Kidney capillary endothelial cell (primary cell): ENCODE results near the gene ASTN2.

Source experiments
- DNase-seq: peaks from one replicate; pipeline ENCODE4 v3.0.0-alpha.2; 2018; ENCODE audit warnings: low spot score

The ASTN2 gene

DNA sequence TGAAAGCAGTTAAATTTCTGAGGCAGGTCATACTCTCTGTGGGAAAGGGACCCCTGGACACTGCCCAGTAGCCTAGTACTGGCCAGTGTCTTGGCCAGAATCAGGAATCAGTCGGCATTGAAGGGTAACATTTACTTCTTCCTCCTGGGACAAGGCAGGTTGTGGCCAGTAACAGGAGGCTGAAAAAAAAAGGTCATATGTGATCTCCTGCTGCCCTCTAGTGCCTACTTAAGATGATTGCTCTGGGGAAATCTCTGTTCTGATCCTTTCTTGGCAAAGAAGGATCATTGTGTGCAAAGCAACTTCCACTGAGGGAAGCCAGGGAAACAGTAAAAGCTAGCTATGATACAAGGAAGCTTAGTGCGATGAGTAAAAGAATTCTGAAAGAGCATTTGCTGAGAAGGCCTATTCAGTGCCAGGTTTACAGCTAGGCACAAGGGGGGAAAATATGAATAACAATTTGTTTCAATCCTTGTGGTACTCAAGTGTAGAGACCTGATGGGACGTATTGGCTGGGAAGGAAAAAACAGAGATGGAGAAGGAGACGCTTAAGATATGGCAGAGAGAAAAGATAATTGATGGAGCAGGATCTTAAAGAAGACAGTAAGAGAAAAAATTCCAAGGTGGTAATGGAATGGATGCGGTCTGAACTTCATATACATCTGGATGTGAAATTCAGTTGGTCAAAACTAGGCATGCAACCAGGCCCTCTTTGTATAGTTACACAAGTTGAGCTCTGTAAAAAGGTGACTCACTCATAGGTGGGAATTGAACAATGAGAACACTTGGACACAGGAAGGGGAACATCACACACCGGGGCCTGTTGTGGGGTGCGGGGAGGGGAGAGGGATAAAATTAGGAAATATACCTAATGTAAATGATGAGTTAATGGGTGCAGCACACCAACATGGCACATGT lies 753.6 kb downstream of the ASTN2 start:
- DNase-seq = peak; percentile 64

DNA sequence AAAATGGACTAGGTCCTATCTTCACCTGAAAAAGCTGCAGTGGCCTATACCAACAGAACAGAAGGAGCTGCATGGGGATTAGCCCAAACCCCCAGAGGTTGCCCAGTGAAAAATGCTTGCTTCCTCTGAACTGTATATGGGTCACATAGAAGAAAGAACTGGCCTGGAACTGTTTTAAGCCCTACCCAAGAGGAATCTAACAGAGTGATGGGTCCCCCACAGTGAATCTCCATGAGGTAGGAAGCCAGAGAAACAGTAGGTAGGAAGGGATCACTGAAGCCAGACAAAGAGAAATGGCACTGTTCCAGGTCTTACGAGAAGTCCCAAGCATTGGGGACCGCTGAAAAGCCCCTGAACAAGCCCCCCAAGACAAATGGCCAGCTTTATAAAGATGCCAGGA lies 756.6 kb downstream of the ASTN2 start:
- no peak for DNase-seq

DNA sequence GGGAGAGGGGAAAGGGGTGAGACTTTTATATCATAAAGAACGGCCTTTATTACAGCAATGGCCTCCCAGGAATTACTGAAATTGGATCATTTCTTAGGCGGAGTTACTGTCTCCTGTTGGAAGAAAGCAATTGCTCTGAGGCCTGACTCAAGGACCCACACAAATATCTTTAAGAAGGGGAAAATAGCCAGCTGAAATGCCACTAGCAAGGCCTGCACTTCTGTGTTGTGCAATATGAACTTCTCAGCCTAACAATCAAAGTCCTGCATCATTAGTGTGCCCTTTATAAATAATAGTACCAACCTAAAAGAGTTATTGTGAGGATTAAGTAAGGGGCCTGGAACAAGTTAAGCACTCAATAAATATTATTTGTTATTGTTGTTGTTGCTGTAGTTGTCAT lies 757.9 kb downstream of the ASTN2 start:
- no peak for DNase-seq

DNA sequence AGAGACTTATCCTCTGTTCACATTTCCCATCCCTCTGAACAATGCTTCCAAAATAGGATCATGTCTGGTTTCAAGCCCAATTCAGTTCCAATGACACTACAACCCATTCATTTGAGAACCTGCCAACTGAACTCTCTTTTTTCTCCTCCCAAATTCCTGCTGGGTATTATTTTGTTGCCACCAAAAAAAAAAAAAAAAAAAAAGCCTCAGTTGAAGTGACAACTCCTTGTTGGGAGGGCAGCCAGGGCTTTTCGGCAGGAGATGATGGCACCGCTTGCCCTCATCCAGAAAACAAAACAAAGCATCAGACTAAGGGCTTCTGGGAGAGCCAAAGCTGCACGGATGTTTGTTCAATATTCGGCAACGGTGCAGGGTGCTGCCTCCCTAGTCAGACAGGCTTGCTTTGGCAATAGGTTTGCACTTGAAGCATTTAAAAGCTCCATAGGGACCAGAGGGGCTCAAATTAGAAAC lies 758.3 kb downstream of the ASTN2 start:
- no peak for DNase-seq

DNA sequence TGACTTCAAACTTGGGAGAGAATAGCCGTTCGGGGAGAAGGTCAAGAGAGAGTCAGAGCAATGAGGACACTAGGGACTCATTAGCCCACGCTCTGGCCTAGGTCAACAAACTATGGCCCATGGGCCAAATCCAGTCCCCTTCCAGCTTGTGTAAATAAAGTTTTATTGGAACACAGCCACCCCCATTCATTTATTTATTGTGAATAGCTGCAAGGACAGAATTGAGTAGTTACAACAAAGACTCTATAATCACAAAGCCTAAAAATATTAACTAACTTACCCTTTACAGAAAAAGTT lies 760.9 kb downstream of the ASTN2 start:
- no peak for DNase-seq

DNA sequence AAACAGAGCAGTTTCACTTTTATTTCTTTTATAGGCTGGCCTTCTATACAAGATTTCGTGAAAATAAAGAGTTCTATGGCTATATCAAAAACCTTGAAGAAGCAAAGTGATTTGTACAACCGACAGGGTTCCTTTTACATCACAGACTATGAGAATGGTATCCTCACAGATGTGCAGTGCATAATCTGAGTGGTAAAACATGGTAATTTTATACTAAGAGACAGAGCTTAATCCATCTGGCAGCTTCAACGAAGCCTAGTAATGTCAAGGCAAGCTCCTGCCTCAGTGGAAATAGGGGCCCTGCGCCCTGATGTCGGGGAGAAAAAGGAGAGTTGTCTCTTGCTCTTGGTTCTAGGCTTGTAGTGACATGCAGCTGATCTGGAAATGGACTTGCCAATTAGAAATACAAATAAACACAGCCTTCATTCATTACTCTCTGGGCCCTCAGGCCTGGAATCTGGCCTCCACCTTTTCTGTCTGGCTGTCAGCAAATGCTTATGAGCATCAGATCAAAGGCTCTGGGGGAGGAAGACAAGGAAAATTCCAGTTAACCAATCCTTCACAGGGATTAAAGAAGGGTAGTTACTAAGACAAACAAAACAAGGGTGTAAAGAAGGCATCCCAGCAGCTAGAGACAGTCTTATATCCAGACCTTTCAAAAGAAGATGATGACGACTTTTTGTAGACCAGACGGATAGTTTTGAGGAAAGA lies 761.4 kb downstream of the ASTN2 start:
- no peak for DNase-seq

DNA sequence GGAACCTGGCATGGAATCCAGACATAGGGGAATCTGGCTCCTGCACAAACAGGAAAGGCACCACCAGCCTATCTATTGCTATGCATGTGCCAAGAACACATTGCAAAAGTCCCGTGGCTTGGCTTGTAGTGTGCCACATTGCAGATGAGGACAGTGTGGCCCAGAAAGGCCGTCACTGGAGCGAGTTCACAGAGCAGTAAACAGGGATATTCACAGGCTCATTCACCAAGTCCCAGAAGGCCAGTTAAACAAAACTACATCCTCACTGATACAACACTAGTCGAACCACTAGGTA lies 767.4 kb downstream of the ASTN2 start:
- no peak for DNase-seq

DNA sequence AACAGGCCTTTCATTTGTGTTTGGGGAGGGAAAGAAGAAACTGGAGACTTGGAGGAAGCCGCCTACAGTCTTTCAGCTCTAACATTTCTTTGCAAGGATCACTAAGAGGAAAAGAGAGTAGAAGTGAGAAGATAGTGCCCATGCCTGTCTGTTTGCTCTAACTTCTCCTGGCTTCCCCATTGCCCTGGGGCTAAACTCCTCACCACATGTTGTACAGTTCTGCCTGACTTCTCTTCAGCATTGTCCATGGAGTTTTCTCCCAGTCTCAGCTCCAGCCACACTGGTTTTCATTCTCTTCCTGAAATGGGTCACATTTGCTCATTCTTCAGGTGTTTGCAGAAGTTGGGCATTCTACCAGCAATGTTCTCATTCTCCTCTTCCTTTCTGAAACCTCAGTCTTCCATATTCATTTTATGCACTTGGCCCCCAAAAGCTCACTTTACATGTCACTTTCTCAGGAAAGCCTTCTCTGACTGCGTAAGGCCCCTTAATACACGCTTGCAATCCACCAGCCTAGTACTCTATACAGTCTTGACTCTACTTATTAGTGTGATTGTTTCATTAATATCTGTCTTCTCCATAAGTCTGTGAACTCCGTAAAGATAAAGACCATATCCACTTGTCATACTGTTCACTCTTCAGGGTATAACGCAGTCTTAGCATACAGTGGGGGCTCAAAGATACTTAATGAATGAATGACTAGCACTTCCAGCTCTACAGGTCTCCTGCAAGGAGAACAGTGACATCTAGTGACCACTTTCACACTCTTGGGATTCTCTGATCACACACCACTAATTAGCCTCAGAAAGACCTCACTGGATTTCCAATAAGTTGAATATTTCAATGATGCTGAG lies 768.0 kb downstream of the ASTN2 start:
- peak; percentile 34 for DNase-seq

DNA sequence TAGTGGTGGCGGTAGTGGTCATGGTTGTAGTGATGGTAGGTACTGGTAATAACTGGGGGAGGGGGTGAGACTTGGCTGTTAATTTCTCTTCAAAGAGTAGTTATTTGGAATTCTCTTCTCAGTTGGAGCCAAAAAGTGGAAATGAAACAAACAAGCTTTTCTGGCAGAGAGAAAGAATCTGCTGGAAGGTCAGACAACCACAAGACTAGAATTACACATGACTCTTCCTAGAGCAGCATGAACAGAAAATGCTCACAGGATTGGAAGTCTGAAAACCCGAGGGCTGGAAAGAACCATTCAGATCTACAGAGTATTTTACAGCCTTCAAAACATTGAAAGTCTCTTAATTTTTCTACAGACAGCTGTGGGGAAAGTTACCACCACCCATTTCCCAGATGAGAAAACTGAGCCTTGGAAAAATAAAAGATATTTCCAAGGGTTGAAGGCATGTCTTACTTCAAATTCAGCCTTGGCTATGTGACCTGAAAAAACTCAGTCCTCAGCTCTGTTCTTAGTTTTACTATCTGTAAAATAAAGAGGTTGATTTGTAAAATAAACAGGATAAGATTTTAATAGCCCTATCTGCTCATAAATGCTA lies 770.7 kb downstream of the ASTN2 start:
- DNase-seq = no peak

DNA sequence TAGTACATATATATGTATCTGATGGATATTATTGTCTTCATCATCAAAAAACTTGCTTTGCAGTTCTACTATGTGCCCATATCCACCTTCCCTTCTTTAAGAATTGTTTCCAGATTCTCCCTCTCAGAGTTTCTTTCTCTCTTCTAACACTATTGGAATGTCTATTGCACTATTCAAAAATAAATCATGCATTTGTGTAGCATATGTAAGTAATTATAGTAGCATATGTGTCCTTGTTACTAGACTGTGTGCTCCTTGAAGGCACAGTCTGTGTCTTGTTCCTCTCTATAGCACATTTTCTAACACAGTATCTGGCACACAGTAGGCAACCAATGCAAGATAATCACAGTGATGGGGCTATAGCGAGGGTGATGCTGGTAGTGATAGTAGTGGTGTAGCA lies 771.2 kb downstream of the ASTN2 start:
- no peak for DNase-seq

DNA sequence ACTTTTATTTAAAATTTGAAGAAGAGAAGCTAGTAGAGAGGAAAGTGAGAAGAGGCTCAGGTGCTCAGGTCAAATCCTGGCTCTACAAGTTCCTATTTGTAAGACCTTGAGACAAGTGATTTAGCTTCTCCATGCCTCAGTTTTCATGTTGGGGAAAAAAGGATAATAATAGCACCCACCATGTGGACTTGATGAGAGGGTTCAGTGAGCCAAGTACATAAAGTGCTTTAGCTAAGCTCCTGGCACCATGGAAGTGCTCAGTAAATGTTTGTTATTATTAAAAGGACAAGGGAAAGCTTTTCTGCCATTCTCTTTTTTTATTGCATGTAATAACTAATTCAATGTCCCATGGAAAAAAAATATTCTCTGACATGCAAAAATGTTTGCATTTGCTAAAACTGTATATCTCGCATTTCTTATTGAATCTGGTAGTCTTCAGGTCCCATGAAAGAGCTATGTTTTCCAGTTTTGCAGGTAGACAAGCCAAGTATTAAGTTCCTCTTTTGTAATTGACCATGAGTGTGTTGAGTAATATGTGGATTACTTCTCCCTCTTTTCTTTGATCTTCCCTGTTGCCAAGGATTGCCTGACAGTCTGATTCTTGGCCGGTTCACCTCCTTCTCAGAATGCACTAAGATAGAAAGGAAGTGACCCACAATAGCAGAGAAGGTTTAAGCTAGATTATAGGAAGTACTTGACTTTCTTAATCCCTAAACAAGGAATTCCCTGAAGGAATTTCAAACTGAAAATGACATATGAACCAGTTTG lies 773.4 kb downstream of the ASTN2 start:
- no peak for DNase-seq

DNA sequence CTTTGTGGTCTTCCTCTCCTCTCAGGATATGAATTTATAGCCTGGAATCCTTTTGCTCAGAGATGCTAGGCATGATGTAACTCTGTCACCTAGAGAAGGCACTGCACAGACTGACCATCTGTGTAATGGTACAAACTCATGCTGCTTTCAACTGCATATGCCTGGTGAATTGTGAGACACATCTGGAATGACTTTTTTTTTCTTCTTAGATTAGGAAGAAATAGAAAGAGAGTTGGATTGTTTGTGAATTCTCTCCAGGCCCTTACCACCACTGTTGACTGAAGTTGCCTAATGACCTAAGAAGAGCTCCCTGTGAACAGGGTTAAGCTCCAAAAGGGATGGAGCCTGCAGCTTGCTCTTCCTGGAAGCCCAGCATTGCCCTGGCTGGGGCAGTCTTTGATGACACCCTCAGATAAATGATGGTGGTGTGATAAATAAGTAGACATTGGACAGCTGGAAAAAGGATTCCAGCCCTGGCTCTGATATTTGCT lies 775.6 kb downstream of the ASTN2 start:
- DNase-seq = no peak

DNA sequence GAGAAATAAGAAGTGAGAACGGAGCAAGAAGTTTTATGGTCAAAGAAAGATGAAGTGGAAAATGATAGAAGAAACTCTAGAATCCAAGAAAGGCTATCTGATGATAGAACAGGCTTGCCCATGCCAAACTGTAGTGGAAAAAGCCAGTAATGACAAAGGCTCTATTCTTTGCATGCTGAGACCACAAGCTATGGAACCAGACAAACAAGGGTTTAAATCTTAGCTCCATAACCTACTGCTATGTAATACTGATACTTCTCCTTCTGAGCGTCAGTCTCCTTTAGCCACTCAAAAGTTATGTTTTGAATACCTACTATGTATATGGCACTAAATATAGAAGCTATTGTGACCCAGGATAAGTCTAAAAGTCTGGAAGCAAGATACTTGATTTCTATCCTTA lies 778.9 kb downstream of the ASTN2 start:
- no peak for DNase-seq

DNA sequence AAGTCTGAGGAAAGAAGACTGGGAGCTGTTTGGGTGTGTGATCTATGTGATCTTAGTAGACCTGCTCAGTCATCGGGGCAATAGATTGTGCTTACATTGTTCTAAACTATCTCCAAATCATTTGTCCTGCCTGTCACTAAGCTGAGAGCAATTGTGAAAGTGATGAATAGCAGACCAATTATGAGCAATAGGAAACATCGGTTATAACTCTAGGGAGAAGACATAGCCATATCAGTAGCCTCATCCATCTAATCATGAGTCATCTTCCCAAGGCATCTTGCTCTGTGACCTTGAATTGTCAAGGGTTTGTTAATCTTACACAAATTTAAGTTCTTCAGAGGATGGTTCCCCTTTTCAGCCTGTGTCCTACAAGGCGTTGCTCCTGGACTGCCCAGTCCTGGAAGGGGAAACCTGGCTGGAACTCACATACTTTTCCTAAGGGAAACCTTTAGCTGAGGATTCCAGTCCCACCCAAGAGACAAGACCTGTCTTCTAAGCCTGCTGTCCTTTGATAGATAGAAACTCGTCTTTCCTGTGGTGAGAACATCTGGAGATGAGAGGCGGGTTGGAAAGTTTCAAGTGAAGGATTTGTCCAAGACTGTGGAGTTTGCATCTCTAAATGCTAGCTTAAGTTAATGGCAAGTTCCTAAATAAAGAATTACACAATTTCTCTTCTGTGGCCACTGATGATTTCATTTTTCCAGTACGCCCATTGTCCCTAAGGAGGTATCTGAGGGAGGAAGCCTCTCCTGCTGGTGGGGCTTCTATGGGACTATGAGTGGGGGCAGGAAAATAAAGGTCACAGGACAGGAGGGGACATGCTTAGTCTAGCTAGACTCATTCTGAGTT lies 781.6 kb downstream of the ASTN2 start:
- peak; percentile 38 for DNase-seq

DNA sequence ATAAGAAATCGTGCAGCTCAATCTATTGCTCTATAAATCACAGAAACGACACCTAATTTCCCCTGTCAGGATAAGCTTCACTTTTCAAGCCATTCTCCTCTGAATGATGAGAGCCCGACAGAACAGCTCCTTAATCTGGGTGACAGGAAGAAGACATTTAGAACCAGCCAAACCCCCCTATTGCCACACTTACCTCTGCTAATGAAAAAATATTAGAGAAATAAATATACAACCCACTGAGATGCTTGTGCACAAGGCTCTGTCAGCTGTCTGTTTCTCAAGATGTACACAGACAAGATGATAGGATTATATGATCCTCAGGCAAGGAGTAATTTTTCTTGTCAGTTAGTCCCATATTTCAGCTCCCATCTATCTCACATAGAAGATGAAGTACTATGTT lies 785.2 kb downstream of the ASTN2 start:
- DNase-seq = no peak

DNA sequence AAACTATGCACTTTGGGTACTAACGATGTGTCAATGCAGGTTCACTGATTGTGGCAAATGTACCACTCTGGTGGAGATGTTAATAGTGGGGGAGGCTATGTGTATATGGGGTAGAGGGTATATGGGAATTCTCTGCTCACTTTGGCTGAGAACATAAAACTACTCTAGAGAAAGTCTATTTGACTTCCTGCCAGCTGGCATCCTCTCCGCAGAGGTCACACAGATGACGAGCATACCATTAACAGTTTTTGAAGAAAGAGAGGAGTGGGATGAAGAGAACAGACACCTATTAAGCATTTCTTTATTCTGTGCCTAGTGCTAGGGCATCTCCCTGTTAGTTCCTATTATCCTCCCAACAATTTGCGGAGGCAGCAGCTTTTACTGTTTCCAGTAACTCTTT lies 786.1 kb downstream of the ASTN2 start:
- DNase-seq = no peak

DNA sequence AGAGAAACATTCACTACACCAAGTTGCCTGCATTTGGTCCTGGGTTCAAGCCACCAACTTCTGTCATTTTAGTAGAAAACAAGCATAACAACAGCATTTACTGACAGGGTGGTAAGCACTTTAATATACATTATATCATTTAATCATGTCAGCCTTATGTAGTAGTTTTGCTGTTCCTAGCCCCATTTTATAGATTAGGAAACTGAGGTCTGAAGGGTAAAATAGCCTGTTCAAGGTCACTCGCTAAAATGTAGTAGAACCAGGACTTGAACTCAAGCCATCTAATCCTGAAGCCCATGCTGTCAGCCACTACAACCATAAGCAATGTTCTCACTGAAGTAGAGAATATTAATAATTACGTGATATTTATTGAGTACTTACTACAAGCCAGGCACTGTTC lies 787.4 kb downstream of the ASTN2 start:
- no peak for DNase-seq

DNA sequence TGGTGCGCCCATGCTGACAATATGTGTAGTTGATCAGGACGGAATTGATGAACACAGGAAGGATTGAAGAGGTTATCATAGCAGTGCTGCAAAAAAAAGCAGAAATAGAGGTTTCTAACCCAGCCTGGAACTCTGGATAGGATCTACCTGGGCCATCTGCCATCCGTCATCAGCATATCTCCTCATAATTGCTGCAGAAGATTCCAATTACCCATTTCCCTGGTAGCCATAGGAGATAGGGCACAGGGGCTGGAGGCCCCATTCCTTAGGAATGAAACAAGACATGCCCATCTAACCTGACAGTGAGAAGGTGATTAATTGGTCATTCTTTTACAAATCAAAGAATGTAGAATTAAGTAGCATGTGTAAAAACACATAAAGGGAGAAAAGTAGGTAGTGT lies 788.1 kb downstream of the ASTN2 start:
- DNase-seq = no peak

DNA sequence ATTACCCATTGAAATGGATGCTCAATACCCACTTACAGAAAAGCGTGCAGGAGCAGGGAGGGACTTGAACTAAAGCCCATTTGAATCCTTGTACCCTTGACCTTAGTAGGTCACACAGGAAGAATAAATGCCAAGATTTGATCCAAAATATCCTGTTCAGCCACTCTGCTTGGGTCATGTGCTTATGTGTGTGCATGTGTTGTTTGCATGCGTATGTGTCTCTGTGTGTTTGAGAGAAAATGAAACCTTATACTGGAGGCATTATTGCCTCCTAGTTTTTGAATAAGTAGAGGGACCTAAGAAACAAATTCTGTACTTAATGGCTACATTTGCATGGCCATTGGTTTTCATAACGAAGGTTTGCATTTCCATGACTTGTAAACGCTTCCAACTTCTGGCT lies 791.1 kb downstream of the ASTN2 start:
- DNase-seq = no peak

DNA sequence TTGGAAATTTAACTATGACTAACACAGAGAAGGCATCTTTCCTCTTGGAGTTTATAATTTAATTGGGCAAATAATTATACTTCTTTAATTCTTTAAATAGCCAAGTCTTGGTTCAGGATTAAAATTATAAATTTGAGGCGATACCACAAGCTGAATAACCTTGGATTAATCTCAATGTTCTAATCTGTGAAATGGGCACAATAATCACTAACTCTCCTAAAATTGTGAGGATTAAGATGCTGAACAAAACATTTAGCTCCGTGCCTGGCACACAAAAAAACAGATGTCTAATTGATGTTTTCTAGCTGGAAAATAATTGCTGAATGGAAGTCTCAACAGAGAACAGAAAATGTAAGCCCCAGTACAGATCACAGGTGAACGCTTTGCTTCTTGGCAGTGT lies 797.5 kb downstream of the ASTN2 start:
- DNase-seq = no peak
